ENCODE measurements around the gene RPS24.
"Not testable (repeated sequence)": the region's sequence is repeated elsewhere in the genome, so short reads cannot be mapped to it uniquely, and the experiment has no call there.

Gene RPS24

GRCh38 chr10:78053211-78053868 lies 19.7 kb downstream of the RPS24 start:
- DNase-seq (ENCODE audit: low spot score), result no peak

- DNase-seq (ENCODE audit: low spot score), result no peak
Observed at GRCh38 chr10:78058562-78058961, 24.9 kb downstream of the RPS24 start.

- no peak for DNase-seq (ENCODE audit: low spot score)
Observed at GRCh38 chr10:78059906-78060702, 26.4 kb downstream of the RPS24 start.

GRCh38 chr10:78062296-78062695 lies 28.6 kb downstream of the RPS24 start:
- DNase-seq (ENCODE audit: low spot score), result no peak

- DNase-seq (ENCODE audit: low spot score), result no peak
Observed at GRCh38 chr10:78063236-78063635, 29.6 kb downstream of the RPS24 start.

GRCh38 chr10:78064919-78065318 lies 31.3 kb downstream of the RPS24 start:
- not testable (repeated sequence) for DNase-seq (ENCODE audit: low spot score)

- no peak for DNase-seq (ENCODE audit: low spot score)
Observed at GRCh38 chr10:78065611-78066010, 31.9 kb downstream of the RPS24 start.

- no peak for DNase-seq (ENCODE audit: low spot score)
Observed at GRCh38 chr10:78066012-78066411, 32.3 kb downstream of the RPS24 start.

GRCh38 chr10:78066728-78067430 lies 33.2 kb downstream of the RPS24 start:
- DNase-seq (ENCODE audit: low spot score), result no peak

GRCh38 chr10:78069151-78069550 lies 35.5 kb downstream of the RPS24 start:
- DNase-seq (ENCODE audit: low spot score), result no peak

- DNase-seq (ENCODE audit: low spot score), result not testable (repeated sequence)
Observed at GRCh38 chr10:78070064-78070463, 36.4 kb downstream of the RPS24 start.

GRCh38 chr10:78070726-78071125 lies 37.1 kb downstream of the RPS24 start:
- DNase-seq (ENCODE audit: low spot score), result no peak

GRCh38 chr10:78071140-78071856 lies 37.6 kb downstream of the RPS24 start:
- DNase-seq (ENCODE audit: low spot score), result no peak

- no peak for DNase-seq (ENCODE audit: low spot score)
Observed at GRCh38 chr10:78071857-78072179, 38.2 kb downstream of the RPS24 start.

GRCh38 chr10:78072504-78072903 lies 38.8 kb downstream of the RPS24 start:
- DNase-seq (ENCODE audit: low spot score), result no peak

GRCh38 chr10:78075806-78076205 lies 42.1 kb downstream of the RPS24 start:
- DNase-seq (ENCODE audit: low spot score), result not testable (repeated sequence)

- no peak for DNase-seq (ENCODE audit: low spot score)
Observed at GRCh38 chr10:78078539-78079330, 45.1 kb downstream of the RPS24 start.

- no peak for DNase-seq (ENCODE audit: low spot score)
Observed at GRCh38 chr10:78079411-78079810, 45.7 kb downstream of the RPS24 start.

GRCh38 chr10:78081292-78081691 lies 47.6 kb downstream of the RPS24 start:
- DNase-seq (ENCODE audit: low spot score), result no peak

GRCh38 chr10:78082636-78083035 lies 49.0 kb downstream of the RPS24 start:
- DNase-seq (ENCODE audit: low spot score), result no peak

Data from germinal center (tissue), 1 donor.